DMS53 treated with DMSO at 0.1 percent for 48 hours (cell line): ENCODE measurements around the gene RBPJ.
A peak's percentile ranks its signal among the peaks of the same experiment; 100 is the strongest.
"Not testable (repeated sequence)": the region's sequence is repeated elsewhere in the genome, so short reads cannot be mapped to it uniquely, and the experiment has no call there.

ENCODE experiments used
- DNase-seq: peaks from one replicate; lab custom pipeline; 2025; ENCODE audit not compliant: unreplicated experiment; lab: John Stamatoyannopoulos, UW

RBPJ gene

DNA sequence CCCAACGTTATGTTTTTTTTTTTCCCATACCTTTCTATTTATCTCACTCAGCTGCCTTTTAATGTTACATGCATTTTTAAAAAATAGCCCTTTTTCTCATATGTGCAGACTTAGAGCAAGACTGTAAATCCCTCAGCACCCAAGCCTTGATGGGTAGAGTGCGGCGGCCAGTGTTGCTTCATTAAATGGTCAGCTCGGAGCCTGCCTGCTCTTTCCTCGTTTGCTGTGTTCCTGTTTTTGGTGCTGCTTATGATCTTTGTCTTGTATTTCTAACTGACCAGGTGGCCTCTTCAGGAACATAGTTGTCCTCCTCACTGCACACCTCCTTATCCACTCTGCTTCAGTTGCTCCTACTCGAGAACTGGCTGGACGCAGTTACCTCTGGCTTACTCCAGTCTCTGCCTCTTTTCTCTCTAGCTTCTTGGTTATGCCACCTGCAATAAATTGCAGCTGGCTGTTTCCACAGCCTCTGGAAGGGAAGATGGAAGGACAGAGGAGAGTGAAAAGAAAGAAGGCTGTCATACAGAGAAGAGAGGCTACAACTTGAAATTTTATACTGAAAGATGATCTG, 10.7 kb downstream of the RBPJ start:
- peak; percentile 68 for DNase-seq

- no peak for DNase-seq
Observed at GRCh38 chr4:26334366-26334765, 13.6 kb downstream of the RBPJ start.

- no peak for DNase-seq
Observed at GRCh38 chr4:26337612-26338011, 16.8 kb downstream of the RBPJ start.

DNA sequence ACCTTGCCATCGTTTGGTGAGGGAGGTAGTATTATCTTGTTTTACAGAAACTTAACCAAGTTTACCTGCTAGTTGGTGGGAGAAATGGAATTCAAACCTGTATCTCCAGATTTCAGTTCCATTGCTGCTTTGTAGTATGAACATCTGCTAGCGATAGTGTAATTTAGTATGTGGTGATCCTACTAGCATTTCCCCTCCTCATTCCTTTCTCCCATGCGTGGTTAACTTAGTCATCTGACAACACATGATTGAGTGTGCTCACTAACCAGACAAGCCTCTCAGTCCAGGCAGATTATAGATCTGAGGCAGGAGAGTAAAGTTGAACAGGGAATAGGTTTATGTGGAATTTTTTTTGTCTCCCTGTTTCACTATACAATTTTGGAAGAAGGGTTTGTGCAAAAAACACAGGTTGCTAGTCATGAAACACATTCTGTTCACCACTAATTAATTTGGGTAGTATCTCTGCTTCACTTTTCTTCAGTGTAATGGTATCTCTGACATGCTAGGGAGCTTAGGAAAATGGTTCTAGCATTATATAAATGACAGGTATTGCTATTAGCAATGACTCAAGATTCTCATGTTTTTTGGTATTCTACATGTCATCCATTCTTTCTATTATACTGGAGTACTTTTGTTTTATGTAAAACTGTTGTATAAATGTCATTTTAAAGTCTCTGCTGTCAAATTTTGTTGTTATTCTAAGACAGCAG, 21.7 kb downstream of the RBPJ start:
- DNase-seq: peak; percentile 40

- DNase-seq: no peak
Observed at GRCh38 chr4:26343038-26343398, 22.2 kb downstream of the RBPJ start.

DNA sequence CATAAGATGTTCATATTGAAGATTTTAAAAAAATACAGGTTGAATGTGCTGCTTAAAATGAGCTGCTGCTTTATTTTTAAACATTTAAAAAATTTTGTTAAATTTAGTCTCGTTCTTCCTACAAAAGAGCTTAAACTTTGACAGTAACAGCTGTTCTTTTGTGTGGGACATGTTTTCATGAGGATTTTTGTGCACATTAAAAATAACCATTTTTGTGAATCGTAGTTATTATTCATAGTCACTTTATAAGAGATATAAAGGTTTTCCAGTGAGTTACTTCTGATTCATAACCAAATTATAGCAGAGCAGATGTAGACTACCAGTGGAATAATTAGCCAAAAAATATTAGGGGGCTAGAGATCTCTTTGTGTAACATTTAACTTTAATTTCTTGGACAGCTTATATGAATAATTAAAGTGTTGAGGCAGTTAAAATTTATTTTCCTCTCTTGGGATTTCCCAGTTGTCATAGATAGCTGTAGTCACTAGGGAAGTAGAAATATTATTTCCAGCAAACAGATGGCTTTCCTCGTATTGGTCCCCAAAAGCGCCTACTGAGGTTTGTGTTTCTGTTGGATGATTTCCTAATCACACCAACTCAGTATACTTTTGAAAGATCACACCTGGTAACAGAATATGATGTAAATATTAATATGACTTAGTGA, 24.2 kb downstream of the RBPJ start:
- no peak for DNase-seq

- no peak for DNase-seq
Observed at GRCh38 chr4:26345565-26345938, 24.7 kb downstream of the RBPJ start.

- DNase-seq: no peak
Observed at GRCh38 chr4:26346203-26346620, 25.4 kb downstream of the RBPJ start.

GRCh38 chr4:26349496-26349895, 28.7 kb downstream of the RBPJ start:
- DNase-seq: no peak

GRCh38 chr4:26351685-26352084, 30.9 kb downstream of the RBPJ start:
- DNase-seq: no peak

DNA sequence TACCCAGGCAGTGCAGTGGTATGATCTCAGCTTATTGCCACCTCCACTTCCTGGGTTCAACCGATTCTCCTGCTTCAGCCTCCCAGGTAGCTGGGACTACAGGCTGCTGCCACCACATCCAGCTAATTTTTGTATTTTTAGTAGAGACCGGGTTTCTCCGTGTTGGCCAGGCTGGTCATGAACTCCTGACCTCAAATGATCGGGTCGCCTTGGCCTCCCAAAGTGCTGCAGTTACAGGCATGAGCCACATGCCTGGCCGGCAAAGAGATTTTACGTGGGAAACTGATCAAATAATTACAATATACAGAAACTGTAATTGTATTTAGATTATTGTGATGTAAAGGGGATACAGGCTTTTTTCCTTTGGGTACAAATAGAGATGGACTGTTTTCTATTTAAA, 33.7 kb downstream of the RBPJ start:
- DNase-seq: no peak

- no peak for DNase-seq
Observed at GRCh38 chr4:26355392-26356052, 34.7 kb downstream of the RBPJ start.

DNA sequence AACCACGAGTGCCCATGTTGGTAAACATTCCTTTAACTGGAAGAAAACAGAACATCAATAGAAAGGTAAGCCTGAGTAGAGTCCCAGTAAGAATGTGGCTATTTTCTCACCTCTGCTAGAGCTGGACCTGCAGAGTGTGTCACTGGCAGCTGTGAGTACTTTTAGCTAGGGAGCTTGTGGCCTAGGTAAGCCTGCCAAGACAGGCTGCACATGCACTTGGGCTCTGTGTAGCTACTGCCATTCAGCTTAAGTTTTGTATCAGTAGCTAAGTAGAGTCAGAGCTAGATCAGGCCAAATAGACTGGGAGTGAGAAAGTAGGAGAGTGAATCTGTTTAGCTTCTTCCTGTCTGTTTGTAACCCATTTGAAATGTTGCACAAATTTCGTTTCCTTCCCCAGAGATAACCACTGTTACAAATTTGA, 35.3 kb downstream of the RBPJ start:
- no peak for DNase-seq

DNA sequence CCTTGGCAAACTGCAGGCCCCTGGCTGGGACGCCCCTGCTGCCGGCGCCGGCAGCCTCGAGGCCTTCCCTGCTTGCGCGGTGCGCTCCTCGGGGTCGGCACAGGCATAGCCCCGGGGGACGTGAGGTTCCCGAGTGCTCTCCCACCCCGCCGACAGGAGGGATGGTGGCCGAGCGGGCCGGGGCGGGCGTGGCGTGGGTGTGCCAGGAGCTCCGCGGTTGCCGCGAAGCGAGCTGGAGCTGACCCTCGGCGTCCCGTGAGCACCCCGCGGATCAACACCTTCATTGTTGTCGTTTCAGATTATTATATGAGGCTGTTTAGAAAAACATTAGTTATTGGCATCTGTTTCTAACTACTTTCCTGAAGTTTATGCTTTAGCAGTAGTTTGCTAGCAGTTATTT, 38.7 kb downstream of the RBPJ start:
- DNase-seq: not testable (repeated sequence)

DNA sequence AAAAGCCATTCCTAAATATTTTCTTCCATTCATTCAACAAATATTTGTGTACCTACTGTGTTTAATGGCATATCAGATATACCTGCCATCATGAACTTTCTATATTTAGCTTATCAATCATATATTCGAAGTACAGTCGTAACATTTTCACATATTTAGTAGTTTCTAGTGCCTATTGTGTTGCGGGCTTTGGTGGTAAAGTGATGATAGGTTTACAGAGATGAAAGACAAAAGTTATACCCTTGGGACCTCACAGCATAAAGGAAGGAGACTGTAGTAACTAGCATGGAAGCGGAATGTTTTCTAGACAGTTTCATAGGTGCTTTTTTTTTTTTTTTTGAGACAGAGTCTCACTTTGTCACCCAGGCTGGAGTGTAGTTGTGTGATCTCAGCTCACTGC, 39.5 kb downstream of the RBPJ start:
- DNase-seq: no peak

GRCh38 chr4:26360864-26361263, 40.0 kb downstream of the RBPJ start:
- no peak for DNase-seq

- no peak for DNase-seq
Observed at GRCh38 chr4:26361297-26361696, 40.5 kb downstream of the RBPJ start.

GRCh38 chr4:26362745-26363439, 42.1 kb downstream of the RBPJ start:
- no peak for DNase-seq

- no peak for DNase-seq
Observed at GRCh38 chr4:26365537-26366150, 44.8 kb downstream of the RBPJ start.

DNA sequence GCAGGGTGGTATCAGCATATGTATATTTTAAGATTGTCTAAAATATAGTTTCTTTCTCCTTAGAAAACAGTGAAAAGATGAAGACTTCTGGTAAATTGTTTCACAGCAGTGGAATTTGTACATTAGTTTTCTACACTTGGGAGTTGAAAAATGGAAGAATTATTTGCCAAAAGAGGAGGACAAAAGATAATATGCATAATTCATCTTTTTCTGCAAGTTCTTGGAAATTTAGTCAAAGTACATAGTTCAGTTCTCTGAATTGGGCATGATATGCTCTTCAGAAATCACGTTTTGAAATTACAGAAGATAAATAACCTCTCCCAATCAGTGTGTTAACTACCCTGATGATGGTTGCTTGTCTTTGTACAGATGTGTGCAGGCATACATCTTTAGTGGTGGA, 47.0 kb downstream of the RBPJ start:
- no peak for DNase-seq

DNA sequence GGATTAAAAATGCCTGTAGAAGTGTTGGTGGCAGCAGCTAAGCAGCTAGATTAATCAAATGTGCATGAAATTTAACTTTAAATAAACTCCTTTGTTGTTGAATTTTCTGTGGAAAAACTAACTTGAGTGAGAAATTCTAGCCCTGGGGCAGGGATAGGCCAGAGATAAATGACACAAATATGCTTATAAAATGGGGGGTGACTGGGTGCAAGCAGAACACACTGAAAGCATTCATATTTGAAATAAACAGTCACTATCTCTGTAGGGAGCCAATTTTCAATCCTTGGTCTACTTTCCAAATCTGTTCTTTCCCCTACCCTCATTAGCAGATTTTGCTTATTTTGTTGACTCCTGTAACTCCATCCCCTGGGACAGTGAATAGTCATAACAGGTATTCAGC, 47.9 kb downstream of the RBPJ start:
- no peak for DNase-seq
